NCI-H2196 treated with DMSO at 0.1 percent for 48 hours (cell line): ENCODE measurements around the gene ACTR2.
"Not testable (repeated sequence)": the region's sequence is repeated elsewhere in the genome, so short reads cannot be mapped to it uniquely, and the experiment has no call there.

Experiments used
- DNase-seq: peaks from one replicate; lab custom pipeline; 2025; ENCODE audit not compliant: unreplicated experiment; lab: John Stamatoyannopoulos, UW

The ACTR2 gene

GRCh38 chr2:65311049-65311448 is 83.4 kb downstream of the ACTR2 start:
- DNase-seq = no peak

DNA sequence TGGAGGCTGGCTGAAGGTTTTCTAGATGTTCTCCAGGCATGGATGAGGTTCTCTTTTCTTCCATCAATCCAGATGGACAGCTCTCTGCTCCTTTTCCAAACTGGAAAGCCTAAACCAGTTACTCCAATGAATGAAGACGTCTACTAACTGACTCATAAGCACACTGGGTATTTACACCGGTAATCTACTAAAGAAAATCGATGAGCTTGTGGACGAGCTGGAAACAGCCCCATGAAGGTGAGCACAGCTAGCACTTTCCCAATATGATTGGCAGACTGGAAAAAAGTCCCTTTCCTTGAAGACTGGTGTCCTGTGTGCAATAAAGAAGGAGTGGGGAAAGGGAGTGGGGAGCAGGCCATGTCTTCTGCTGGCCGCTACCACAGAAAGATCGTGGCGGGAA is 84.0 kb downstream of the ACTR2 start:
- DNase-seq = no peak

- no peak for DNase-seq
Measured at GRCh38 chr2:65313126-65313953, 85.7 kb downstream of the ACTR2 start.

GRCh38 chr2:65313954-65314256 is 86.3 kb downstream of the ACTR2 start:
- DNase-seq = no peak

DNA sequence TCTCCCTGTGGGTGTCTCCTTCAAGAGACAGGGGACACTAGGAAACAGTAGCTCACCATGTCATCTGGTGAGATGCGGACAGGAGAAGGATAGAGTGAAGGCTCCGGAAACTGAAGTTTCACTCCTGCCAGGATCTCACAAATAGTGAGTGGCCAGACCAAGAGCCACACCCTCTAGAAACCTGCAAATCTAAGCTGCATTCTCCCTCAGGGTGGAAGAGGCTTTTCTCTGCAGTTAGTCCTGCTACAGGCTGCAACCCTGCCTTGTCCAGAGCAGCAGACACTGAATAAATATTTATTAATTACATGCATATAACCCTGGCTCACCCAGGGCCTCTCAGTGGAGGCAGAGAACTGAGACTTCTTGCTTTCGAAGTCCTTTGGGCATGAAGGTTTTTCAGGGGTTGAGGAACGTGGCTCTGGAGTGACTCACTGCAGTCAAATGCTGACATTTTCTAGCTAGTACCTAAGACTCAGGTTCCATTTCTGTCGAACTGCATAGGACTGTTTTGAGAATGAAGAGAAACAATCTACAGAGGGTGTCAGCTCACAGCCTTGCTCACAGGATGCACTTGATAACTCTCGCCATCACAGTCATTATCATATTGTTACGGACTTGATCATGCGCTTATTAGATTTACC is 87.3 kb downstream of the ACTR2 start:
- DNase-seq = no peak

DNA sequence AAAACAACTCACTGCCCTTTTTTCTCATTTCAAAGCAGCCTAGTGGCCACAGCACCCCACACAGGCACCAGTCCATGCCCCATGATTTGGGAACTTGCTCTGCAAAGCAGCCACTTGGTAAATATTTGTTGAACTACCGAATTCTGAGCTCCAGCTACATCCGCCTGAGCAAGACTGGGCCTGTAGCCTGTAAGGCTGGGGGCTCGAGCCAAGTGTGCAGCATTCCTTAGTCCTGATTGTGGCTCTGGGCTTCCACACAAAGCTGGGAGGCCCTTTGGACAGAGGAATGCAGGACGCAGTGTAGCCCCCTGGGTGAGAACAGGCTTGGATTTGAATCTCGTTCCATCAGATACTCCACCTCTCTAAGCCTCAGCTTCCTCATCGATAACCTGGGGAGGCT is 88.4 kb downstream of the ACTR2 start:
- no peak for DNase-seq

- DNase-seq = not testable (repeated sequence)
Measured at GRCh38 chr2:65317351-65317750, 89.7 kb downstream of the ACTR2 start.

GRCh38 chr2:65317841-65318240 is 90.2 kb downstream of the ACTR2 start:
- DNase-seq = no peak

GRCh38 chr2:65319072-65319673 is 91.5 kb downstream of the ACTR2 start:
- DNase-seq = no peak

- no peak for DNase-seq
Measured at GRCh38 chr2:65319674-65320041, 92.0 kb downstream of the ACTR2 start.

- no peak for DNase-seq
Measured at GRCh38 chr2:65320042-65320725, 92.6 kb downstream of the ACTR2 start.
